Stimulated activated CD8-positive, alpha-beta memory T cell treated with anti-CD3 and anti-CD28 coated beads, Interleukin-15, amount 100 ng/mL, for 48 hours (primary cell): ENCODE results near the gene ZNF366.

Experiments used
- DNase-seq, 2 donors: peaks; one replicate each; pipeline ENCODE4 v3.0.0-alpha.2; 2020; ENCODE audit warnings: low read depth in 2 of 2

ZNF366 gene

DNA sequence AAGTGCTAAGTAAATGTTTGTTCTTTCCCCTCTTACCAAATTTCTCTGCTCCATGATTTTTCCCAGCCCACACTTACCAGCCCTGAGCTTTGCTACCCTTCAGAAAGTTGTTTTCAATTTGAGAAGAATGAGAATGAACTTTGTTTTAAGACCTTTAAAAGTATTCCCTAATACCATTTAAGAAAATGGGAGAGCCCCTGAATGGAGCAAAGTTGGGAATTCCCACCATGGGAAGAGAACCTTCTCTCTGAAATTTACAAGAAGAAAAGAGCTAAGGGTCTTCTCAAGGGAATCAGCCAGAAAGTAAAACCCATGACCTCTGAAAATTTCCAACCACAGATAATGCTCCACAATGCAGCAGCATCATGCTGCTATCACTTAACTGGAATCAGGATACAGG, 17.7 kb downstream of the ZNF366 start:
- no peak for DNase-seq

DNA sequence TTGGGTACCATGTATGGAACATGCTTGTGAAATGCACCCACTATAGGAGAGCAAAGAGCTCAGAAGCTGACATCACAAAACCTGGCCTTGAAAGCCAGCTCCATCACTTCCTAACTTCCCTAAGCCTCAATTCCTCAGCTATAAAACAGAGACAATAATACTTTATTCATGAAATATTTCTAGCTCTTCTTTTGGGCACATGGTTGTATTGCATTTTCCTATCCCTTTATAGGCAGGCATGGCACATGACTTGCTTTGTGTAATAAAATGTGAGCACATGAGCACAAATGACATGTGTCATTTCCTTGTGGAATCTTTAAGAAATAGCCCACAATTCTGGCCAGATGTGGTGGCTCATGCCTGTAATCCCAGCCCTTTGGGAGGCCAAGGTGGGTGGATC, 18.5 kb downstream of the ZNF366 start:
- DNase-seq = no peak

DNA sequence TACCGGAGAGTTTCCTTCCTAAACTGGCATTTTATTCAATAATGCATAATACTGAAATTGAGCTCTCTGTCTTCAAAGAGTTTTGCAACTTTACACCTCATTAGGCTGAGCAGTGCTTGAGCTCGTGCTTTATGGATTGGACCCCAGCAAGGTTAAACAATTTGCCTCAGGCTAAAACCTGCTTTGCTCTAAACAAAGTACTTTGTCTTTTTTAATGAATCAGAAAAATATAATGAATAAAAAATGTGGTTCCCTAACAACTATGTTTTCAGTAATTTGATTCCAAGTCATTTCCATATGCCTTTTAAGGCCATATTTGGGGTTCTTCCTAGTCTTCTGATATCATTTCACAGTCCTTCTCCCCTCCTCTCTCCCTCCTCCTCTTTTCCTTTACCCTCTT, 20.0 kb downstream of the ZNF366 start:
- DNase-seq = no peak

GRCh38 chr5:72486371-72486770, 20.8 kb downstream of the ZNF366 start:
- no peak for DNase-seq

GRCh38 chr5:72485430-72485974, 21.7 kb downstream of the ZNF366 start:
- no peak for DNase-seq

DNA sequence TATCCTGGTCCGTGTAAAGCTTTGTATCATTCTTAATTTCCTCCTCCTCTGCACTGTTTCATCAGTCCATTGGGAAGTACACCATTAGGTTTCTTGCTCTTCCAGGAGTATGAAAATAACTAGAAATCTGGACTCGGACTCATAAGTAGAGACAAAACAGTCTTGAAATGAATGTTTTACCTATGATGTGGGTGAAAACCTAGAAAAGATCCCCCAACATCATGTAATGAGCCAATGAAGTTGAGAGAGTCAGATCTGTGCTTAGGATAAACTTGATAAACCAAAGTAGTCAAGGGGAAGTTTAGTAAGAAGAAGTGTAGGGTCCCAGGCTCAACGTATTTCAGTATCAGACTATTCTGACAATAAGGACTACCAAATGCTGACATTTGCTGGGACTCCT, 25.2 kb downstream of the ZNF366 start:
- DNase-seq = no peak

- no peak for DNase-seq
These were observed 26.4 kb downstream of the ZNF366 start for GRCh38 chr5:72480841-72481240.

- DNase-seq = no peak
These were observed 27.3 kb downstream of the ZNF366 start for GRCh38 chr5:72479921-72480320.

DNA sequence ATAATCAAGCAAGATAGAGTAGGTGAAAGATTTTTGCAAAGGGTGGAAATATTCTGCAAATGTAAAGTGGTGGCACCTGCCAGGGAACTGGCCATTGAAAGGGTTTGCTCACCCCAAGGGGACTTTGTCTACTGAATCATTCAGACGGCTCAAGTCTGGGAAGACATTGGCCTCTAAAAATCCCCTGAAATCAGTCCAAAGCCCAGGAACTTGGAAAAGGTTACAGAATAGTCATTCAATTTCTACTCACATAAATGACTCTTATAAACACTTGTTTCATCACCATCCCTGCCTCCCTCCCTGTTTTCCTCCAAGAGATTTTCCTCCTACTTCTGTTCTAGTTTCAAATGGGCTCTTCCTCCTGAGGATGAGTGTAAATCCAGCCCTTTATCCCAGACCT, 28.5 kb downstream of the ZNF366 start:
- no peak for DNase-seq

- no peak for DNase-seq
These were observed 28.9 kb downstream of the ZNF366 start for GRCh38 chr5:72478276-72478675.

DNA sequence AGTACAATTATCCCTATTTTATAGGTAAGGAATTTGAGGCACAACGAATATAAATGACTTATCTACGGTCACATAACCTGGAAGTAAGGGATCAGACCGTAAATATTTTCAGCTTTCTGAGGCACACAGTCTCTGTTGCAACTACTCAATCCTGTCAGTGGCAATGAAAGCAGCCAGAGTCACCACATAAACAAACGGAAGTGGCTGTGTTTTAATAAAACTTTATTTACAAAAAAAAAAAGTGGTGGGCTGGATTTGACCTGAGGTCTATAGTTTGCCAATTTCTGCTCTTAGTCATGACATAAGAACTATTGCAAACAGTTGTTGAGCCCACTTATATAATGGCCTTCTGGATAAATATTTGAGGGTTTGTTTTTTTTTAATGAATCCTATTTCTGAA, 29.6 kb downstream of the ZNF366 start:
- DNase-seq = no peak

DNA sequence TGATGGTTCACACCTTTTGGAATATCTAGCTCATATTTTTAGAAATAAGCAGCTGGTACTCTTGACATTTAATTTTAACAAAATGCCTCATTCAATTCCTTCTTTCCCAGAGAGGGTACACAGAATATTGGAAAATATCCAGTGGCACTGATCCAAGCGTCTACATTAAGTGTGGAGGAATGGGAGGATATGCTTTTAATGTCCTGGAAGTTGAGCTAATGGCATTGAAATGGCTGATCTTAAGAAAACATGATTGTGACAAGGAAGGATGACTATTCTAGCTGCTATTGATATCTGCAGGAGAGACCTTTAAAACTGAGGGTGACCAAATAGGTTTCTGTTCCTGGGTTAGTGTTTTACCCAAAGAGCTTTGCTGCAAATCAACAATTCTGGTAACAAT, 30.0 kb downstream of the ZNF366 start:
- DNase-seq = no peak

- DNase-seq = no peak
These were observed 30.5 kb downstream of the ZNF366 start for GRCh38 chr5:72476721-72477120.

GRCh38 chr5:72476275-72476674, 30.9 kb downstream of the ZNF366 start:
- DNase-seq = no peak

GRCh38 chr5:72474516-72474915, 32.7 kb downstream of the ZNF366 start:
- no peak for DNase-seq

- no peak for DNase-seq
These were observed 33.1 kb downstream of the ZNF366 start for GRCh38 chr5:72474046-72474500.

- no peak for DNase-seq
These were observed 34.4 kb downstream of the ZNF366 start for GRCh38 chr5:72472666-72473422.

- no peak for DNase-seq
These were observed 35.2 kb downstream of the ZNF366 start for GRCh38 chr5:72472031-72472430.

DNA sequence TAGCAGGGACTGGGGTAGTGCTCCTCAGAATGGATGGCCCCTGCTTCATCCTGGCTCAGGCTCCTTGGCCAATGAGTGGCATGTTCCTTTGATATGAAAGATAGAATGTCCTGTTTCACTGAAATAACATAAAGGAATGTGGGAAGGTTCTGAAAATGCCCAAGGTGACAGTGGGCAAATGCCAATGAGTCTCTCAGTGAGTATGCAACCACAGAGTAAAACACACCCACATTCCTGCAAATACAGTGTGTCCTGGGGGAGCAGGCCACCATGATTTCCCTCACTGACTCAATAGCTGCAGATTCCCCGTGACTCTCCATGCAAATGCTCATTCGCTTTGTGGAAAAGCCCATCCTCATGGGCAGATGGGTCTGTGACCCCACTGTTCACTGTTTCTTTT, 36.4 kb downstream of the ZNF366 start:
- no peak for DNase-seq

GRCh38 chr5:72468606-72469005, 38.6 kb downstream of the ZNF366 start:
- DNase-seq = no peak

- no peak for DNase-seq
These were observed 39.2 kb downstream of the ZNF366 start for GRCh38 chr5:72468024-72468423.

GRCh38 chr5:72467461-72467860, 39.7 kb downstream of the ZNF366 start:
- DNase-seq = no peak
